ENCODE results near the gene TGFB1.
A peak's percentile ranks its signal among the peaks of the same experiment; 100 is the strongest.
"Not testable (repeated sequence)": the region's sequence is repeated elsewhere in the genome, so short reads cannot be mapped to it uniquely, and the experiment has no call there.

TGFB1 gene

GRCh38 chr19:41377977-41378709 is 24.4 kb upstream of the TGFB1 start:
- peak; percentile 77 for TF ChIP-seq CTCF (IDR thresholded peaks at IDR 0.05; ENCODE audit: low read depth, low read length, missing control alignments)
- no peak for DNase-seq (ENCODE audit: low read depth)
- H3K4me3 ChIP-seq (ENCODE audit: low read depth, low read length) = no peak overlapping the region

GRCh38 chr19:41376998-41377365 is 23.3 kb upstream of the TGFB1 start:
- no peak for DNase-seq (ENCODE audit: low read depth)
- TF ChIP-seq CTCF (IDR thresholded peaks at IDR 0.05; ENCODE audit: low read depth, low read length, missing control alignments) = no peak
- H3K4me3 ChIP-seq (ENCODE audit: low read depth, low read length) = peak overlapping the region; percentile 56; the same call in 1 of the 2 replicates

- no peak for DNase-seq (ENCODE audit: low read depth)
- no peak for TF ChIP-seq CTCF (IDR thresholded peaks at IDR 0.05; ENCODE audit: low read depth, low read length, missing control alignments)
- peak within 1 kb of the TSS; percentile 56 for H3K4me3 ChIP-seq (ENCODE audit: low read depth, low read length)
Measured at GRCh38 chr19:41376241-41376997, 22.7 kb upstream of the TGFB1 start, which contains the start of gene TMEM91. TSS of gene TMEM91 (plus strand) at chr19:41376533. CDS start at chr19:41378310, 1,777 bp downstream.

- H3K4me3 ChIP-seq (ENCODE audit: low read depth, low read length) = no peak overlapping the region
- DNase-seq (ENCODE audit: low read depth) = no peak
- no peak for TF ChIP-seq CTCF (IDR thresholded peaks at IDR 0.05; ENCODE audit: low read depth, low read length, missing control alignments)
Measured at GRCh38 chr19:41373993-41374392, 20.3 kb upstream of the TGFB1 start.

- DNase-seq (ENCODE audit: low read depth) = no peak
- H3K4me3 ChIP-seq (ENCODE audit: low read depth, low read length) = no peak overlapping the region
- TF ChIP-seq CTCF (IDR thresholded peaks at IDR 0.05; ENCODE audit: low read depth, low read length, missing control alignments) = no peak
Measured at GRCh38 chr19:41372501-41372900, 18.8 kb upstream of the TGFB1 start.

GRCh38 chr19:41371541-41371940 is 17.8 kb upstream of the TGFB1 start:
- H3K4me3 ChIP-seq (ENCODE audit: low read depth, low read length) = no peak overlapping the region
- TF ChIP-seq CTCF (IDR thresholded peaks at IDR 0.05; ENCODE audit: low read depth, low read length, missing control alignments) = no peak
- no peak for DNase-seq (ENCODE audit: low read depth)

GRCh38 chr19:41371119-41371518 is 17.4 kb upstream of the TGFB1 start:
- DNase-seq (ENCODE audit: low read depth) = not testable (repeated sequence)

More at GRCh38 chr19:41371119-41371518, 17.4 kb upstream of the TGFB1 start:
- not testable (repeated sequence) for H3K4me3 ChIP-seq (ENCODE audit: low read depth, low read length)
